DMS79 (cell line): ENCODE measurements around the gene FAM117B.
"Not testable (repeated sequence)": the region's sequence is repeated elsewhere in the genome, so short reads cannot be mapped to it uniquely, and the experiment has no call there.

Experiments used
- DNase-seq: peaks from one replicate; lab custom pipeline; 2025; lab: John Stamatoyannopoulos, UW

The FAM117B gene

GRCh38 chr2:202638721-202639120 lies 4.0 kb downstream of the FAM117B start:
- no peak for DNase-seq

GRCh38 chr2:202639231-202639630 lies 4.5 kb downstream of the FAM117B start:
- no peak for DNase-seq

GRCh38 chr2:202642567-202642966 lies 7.8 kb downstream of the FAM117B start:
- no peak for DNase-seq

- no peak for DNase-seq
Observed at GRCh38 chr2:202643012-202643858, 8.5 kb downstream of the FAM117B start.

DNA sequence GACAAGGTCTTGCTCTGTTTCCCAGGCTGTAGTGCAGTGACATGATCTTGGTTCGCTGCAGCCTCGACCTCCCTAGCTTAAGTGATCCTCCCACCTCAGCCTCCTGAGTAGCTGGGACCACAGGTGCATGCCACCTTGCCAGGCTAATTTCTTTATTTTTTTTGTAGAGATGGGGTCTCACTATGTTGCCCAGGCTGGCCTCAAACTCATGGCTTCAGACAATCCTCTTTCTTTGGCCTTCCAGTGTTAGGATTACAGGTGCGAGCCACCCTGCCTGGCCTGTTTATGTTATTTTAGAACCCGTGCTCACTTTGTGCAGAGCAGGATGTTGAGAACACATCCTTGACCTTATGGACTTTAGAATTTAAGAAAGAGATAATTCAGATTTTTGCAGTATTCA lies 17.4 kb downstream of the FAM117B start:
- DNase-seq: no peak

GRCh38 chr2:202653890-202654289 lies 19.1 kb downstream of the FAM117B start:
- no peak for DNase-seq

- DNase-seq: no peak
Observed at GRCh38 chr2:202657876-202658275, 23.1 kb downstream of the FAM117B start.

DNA sequence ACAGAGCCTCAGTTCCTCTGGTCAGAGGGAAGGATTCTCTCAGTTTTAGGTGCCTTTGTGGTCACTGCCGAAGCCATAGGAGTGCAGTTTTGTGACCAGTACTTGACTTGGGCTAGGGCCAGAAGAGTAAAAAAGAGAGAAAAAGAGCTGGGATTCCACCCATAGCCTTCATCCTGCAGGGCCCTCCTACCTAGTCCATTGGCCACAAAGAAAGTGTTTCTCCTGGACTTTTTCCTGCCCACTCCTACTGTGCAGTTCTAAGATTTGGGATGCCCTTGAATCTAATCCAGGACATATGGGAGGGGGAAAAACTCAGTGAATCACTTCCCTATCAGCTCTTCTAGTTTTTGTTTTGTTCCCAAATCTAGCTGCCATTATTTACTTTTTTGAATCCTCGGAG lies 26.0 kb downstream of the FAM117B start:
- no peak for DNase-seq

DNA sequence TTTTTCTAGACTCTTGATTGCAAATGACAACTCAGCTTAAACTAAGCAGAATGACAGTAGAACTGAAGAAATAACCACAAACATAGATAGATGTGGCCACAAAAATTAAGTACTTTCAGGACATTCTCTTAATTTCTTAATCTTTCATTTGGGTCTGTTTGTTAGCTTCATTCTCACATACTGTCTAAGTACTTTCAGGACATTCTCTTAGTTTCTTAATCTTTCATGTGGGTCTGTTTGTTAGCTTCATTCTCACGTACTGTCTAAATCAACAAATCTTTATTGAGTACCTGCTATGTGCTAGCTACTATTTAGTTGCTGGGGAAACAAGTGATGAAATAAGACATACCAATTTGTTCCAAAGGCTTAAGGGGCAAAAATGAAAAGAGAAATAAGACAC lies 35.1 kb downstream of the FAM117B start:
- DNase-seq: no peak

GRCh38 chr2:202671317-202672035 lies 36.7 kb downstream of the FAM117B start:
- no peak for DNase-seq

DNA sequence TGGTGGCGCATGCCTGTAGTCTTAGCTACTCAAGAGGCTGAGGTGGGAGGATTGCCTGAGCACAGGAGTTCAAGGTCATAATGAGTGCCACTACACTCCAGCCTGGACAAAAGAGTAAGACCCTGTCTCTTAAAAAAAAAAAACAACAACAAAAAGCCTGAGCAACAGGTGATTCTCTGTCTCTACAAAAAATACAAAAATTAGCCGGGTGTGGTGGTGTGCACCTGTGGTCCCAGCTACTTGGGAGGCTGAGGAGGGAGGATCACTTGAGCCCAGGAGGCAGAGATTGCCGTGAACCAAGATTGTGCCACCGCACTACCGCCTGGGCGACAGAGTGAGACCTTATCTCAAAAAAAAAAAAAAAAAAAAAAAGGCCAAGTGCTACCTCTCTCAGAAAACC lies 40.3 kb downstream of the FAM117B start:
- DNase-seq: not testable (repeated sequence)

GRCh38 chr2:202679980-202680379 lies 45.2 kb downstream of the FAM117B start:
- DNase-seq: no peak

DNA sequence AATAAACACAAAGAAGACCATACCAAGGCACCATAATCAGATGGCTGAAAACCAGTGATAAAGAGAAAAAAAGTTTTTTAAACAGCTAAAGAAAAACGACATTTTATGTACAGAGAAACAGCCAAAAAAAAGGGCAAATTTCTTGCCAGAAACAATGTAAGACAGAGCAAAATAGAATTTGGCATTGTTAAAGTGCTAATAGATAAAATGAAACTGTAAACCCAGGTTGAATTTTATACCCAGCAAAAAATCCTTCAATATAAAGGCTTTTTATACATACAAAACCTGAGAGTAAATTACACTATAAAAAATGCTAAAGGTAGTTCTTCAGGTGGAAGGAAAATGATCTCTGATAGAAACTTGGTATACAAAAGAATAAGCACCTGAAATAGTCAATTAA lies 45.7 kb downstream of the FAM117B start:
- DNase-seq: no peak

GRCh38 chr2:202681688-202682205 lies 47.0 kb downstream of the FAM117B start:
- no peak for DNase-seq

GRCh38 chr2:202682274-202682673 lies 47.5 kb downstream of the FAM117B start:
- DNase-seq: no peak

DNA sequence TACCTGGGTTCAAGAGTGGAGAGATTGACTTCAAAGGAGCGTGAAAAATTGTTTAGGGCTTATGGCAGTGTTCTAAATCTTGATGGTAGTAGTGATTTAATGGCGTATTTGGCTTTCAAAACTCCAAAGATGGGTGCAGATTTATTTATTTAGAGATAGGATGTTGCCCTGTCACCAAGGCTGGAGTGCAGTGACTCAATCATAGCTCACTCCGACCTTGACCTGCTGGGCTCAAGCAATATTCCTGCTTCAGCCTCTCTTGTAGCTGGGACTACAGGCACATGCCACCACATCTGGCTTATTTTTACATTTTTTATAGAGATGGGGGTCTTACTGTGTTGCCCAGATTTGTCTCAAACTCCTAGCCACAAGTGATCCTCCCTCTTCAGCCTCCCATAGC lies 52.5 kb downstream of the FAM117B start:
- DNase-seq: no peak

DNA sequence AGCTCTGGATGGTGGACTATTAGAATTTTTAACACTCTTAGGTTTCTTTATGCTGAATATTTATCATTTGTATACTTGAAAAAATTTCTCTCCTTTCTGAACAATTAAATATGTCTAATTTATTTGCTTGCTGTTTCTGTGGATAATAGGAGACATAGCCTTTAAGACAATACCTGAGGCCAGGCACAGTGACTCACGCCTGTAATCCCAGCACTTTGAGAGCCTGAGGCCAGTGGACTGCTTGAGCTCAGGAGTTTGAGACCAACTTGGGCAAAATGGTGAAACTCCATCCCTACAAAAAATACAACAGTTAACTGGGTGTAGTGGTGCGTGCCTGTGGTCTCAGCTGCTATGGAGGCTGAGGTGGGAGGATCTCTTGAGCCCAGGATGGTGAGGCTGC lies 54.7 kb downstream of the FAM117B start:
- no peak for DNase-seq

DNA sequence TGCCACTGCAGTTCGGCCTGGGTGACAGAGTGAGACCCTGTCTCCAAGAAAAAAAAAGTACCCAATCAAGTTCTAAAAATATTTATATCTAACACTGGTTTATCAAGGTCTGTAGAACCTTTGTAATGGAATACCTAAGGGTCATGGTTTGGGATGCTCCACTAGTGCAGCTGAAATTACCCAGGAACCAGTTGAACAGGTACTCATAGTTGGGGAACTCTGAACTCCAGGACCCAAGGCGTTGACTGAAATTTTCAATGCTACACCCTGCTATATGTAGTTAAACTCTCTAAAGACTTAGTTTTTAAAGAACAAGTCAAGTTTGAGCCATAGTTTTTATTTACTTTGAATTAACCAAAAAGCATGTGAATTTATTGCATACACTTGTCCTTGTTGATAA lies 55.1 kb downstream of the FAM117B start:
- DNase-seq: no peak

- no peak for DNase-seq
Observed at GRCh38 chr2:202690321-202690900, 55.6 kb downstream of the FAM117B start.

- no peak for DNase-seq
Observed at GRCh38 chr2:202693503-202693902, 58.7 kb downstream of the FAM117B start.

DNA sequence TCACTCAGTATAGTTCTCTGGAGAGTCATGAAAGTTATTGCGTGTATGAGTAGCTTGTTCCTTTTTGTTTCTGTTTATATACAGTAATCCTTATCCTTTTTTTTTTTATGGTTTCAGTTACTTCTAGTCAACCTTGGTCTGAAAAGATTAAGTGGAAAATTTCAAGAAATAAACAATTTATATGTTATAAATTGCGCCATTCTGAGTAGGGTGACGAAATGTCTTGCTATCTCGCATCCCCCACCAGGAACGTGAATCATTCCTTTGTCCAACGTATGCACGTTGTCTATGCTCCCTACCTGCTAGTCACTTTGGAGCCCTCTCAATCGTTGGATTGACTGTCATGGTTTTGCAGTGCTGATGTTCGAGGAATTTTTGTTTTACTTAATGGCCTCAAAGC lies 60.4 kb downstream of the FAM117B start:
- DNase-seq: no peak

GRCh38 chr2:202700075-202700901 lies 65.5 kb downstream of the FAM117B start:
- DNase-seq: no peak
